ENCODE data around the gene SMIM3. TPM values are rescaled to one million over a fixed set of nuclear protein-coding genes. Genes with fewer than 3 reads are reported as not detected.
"Not testable (repeated sequence)": the region's sequence is repeated elsewhere in the genome, so short reads cannot be mapped to it uniquely, and the experiment has no call there.

SMIM3 gene
- total RNA-seq, 1 experiment from 2014 or later, result 55.2 TPM

- H3K4me1 ChIP-seq (ENCODE audit: control insufficient read depth, insufficient read depth, low read length); BruUV-seq (replicated peaks); in situ Hi-C loops (cut with HindIII; ENCODE audit: low pct_unique_long_range_greater_than_20kb, low sequenced_read_pairs); H3K27me3 ChIP-seq (ENCODE audit: control insufficient read depth, insufficient read depth, low read length); H3K9me3 ChIP-seq (ENCODE audit: control insufficient read depth, insufficient read depth, low read depth, low read length); H3K4me3 ChIP-seq (ENCODE audit: low read depth in 2 of 2, low read length in 2 of 2); H3K27ac ChIP-seq (ENCODE audit: low read length); DNase-seq (ENCODE audit: low read depth, low spot score); POLR2A ChIA-PET; H3K36me3 ChIP-seq (ENCODE audit: control insufficient read depth, insufficient read depth, low read length); CTCF ChIA-PET; intact Hi-C loops (cut with micrococcal nuclease; ENCODE audit: unreplicated experiment); ATAC-seq: not testable (repeated sequence)
Observed at GRCh38 chr5:150743142-150743488, 35.4 kb upstream of the SMIM3 start.

GRCh38 chr5:150750469-150750868 lies 28.1 kb upstream of the SMIM3 start:
- no peak for TF ChIP-seq POLR2AphosphoS5 (IDR thresholded peaks at IDR 0.05; ENCODE audit: low read depth, low read length)
- TF ChIP-seq REST (IDR thresholded peaks at IDR 0.05; ENCODE audit: insufficient read depth in 1 of 2, low read depth in 2 of 2, low read length in 1 of 2), result no peak
- TF ChIP-seq TCF7L2 (IDR thresholded peaks at IDR 0.05; ENCODE audit: low read depth, low read length), result no peak
- TF ChIP-seq SIN3A (IDR thresholded peaks at IDR 0.05; ENCODE audit: borderline replicate concordance, insufficient read depth, low read depth, low read length), result no peak
- no peak for TF ChIP-seq CTCF (IDR thresholded peaks at IDR 0.05)
- no peak overlapping the region for H3K27ac ChIP-seq (ENCODE audit: low read length)
- no peaks in the 10 kb centered on the region for H3K9me3 ChIP-seq (ENCODE audit: control insufficient read depth, insufficient read depth, low read depth, low read length)
- intact Hi-C loops (cut with micrococcal nuclease; ENCODE audit: unreplicated experiment), result no loop called here
- H3K4me3 ChIP-seq (ENCODE audit: low read depth in 2 of 2, low read length in 2 of 2), result no peak overlapping the region
- no TSS peak for BruUV-seq (replicated peaks)
- H3K36me3 ChIP-seq (ENCODE audit: control insufficient read depth, insufficient read depth, low read length), result peaks cover 39% of the 10 kb centered on the region
- CTCF ChIA-PET, result no interaction called here
- POLR2A ChIA-PET, result no interaction called here
- no peak for ATAC-seq
- in situ Hi-C loops (cut with HindIII; ENCODE audit: low pct_unique_long_range_greater_than_20kb, low sequenced_read_pairs), result no loop called here
- no peak for DNase-seq (ENCODE audit: low read depth, low spot score)
- no peaks in the 10 kb centered on the region for H3K27me3 ChIP-seq (ENCODE audit: control insufficient read depth, insufficient read depth, low read length)
- peaks cover 3% of the 10 kb centered on the region; the same call in 1 of the 2 replicates for H3K4me1 ChIP-seq (ENCODE audit: control insufficient read depth, insufficient read depth, low read length)

- POLR2A ChIA-PET, result no interaction called here
- Histone ChIP-seq H3K4me1 (ENCODE audit: control insufficient read depth, insufficient read depth, low read length) (peaks cover 3% of the 10 kb centered on the region; the same call in 1 of the 2 replicates), H3K27me3 (ENCODE audit: control insufficient read depth, insufficient read depth, low read length) (no peaks in the 10 kb centered on the region), H3K27ac (ENCODE audit: low read length) (peak overlapping the region; percentile 44; the same call in 1 of the 2 replicates), H3K4me3 (ENCODE audit: low read depth in 2 of 2, low read length in 2 of 2) (no peak overlapping the region), H3K36me3 (ENCODE audit: control insufficient read depth, insufficient read depth, low read length) (peaks cover 43% of the 10 kb centered on the region), H3K9me3 (ENCODE audit: control insufficient read depth, insufficient read depth, low read depth, low read length) (no peaks in the 10 kb centered on the region)
- TF ChIP-seq SIN3A (IDR thresholded peaks at IDR 0.05; ENCODE audit: borderline replicate concordance, insufficient read depth, low read depth, low read length), result no peak
- CTCF ChIA-PET, result no interaction called here
- BruUV-seq (replicated peaks), result no TSS peak
- no peak for ATAC-seq
- no peak for DNase-seq (ENCODE audit: low read depth, low spot score)
- intact Hi-C loops (cut with micrococcal nuclease; ENCODE audit: unreplicated experiment), result no loop called here
- in situ Hi-C loops (cut with HindIII; ENCODE audit: low pct_unique_long_range_greater_than_20kb, low sequenced_read_pairs), result no loop called here
Observed at GRCh38 chr5:150751096-150751891, 27.3 kb upstream of the SMIM3 start.

All from Panc1 (cell line).